ENCODE data around the gene AHSG.

The AHSG gene

GRCh38 chr3:186617036-186617946 is 4.4 kb downstream of the AHSG start:
- H3K27ac Mint-ChIP-seq: no peak overlapping the region
- intact Hi-C loops (cut with micrococcal nuclease): loop anchor here (10.0 kb wide), 1 partner anchor 548 kb away; no protein-coding TSS in a partner anchor
- peak overlapping the region; percentile 60 for H3K4me3 Mint-ChIP-seq

DNA sequence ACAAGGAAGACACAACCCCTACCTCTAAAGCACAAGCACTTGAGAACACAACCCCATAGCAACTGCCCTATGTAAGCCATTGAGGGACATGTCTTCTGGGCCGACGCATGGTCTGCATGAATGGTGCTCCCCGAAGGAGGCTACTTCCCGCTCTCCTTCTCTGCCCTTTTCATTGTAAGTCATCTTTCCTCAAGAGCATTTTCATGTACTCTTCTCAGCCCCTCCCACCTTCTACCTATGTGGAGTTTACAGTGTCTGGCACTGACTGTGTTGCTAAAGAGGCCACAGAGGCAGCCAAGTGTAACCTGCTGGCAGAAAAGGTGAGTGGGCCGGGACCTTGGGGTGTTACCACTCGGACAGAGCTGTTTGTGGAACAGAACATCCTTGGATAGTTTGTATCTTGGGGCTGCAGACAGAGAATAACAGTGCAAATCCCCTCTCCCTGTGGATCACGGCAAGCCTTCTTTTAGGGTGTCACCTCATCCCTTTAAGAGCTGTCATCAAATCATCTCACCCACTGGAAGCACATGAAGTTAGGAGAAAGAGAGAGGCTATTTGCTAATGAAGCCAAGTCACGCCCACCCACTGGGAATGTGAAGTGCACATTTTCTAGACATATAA is 5.6 kb downstream of the AHSG start:
- Mint-ChIP-seq H3K4me1 (ENCODE audit: low read depth) (peaks cover 14% of the 10 kb centered on the region), H3K27ac (no peak overlapping the region), H3K4me3 (no peak overlapping the region), H3K9me3 (no peaks in the 10 kb centered on the region), H3K27me3 (peaks cover 39% of the 10 kb centered on the region), H3K36me3 (ENCODE audit: low read depth) (no peaks in the 10 kb centered on the region)
- intact Hi-C loops (cut with micrococcal nuclease): loop anchor here (10.0 kb wide), 1 partner anchor 546 kb away; no protein-coding TSS in a partner anchor

More at GRCh38 chr3:186617036-186617946, 4.4 kb downstream of the AHSG start:
- Mint-ChIP-seq H3K36me3 (ENCODE audit: low read depth) (no peaks in the 10 kb centered on the region), H3K9me3 (no peaks in the 10 kb centered on the region), H3K4me1 (ENCODE audit: low read depth) (peaks cover 14% of the 10 kb centered on the region), H3K27me3 (peaks cover 46% of the 10 kb centered on the region)

DNA sequence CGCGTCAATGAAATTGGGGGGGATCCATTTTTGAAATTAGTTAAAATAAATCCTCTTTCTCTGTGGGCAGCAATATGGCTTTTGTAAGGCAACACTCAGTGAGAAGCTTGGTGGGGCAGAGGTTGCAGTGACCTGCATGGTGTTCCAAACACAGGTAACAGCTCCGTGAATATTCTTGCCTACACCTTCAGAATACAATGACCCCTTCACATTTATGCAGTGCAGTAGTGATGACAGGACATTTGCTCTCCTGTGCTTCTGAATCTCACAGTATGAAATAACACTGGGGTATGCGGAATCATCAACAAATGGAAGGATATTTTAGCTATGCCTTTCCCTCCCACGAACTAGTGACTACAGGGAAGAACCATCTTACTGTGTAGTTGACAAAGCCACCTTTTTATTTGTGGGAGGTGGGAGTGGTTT is 6.9 kb downstream of the AHSG start:
- Mint-ChIP-seq H3K27ac (no peak overlapping the region), H3K27me3 (peaks cover 30% of the 10 kb centered on the region), H3K9me3 (no peaks in the 10 kb centered on the region), H3K36me3 (ENCODE audit: low read depth) (no peaks in the 10 kb centered on the region), H3K4me3 (no peak overlapping the region), H3K4me1 (ENCODE audit: low read depth) (peaks cover 12% of the 10 kb centered on the region)
- intact Hi-C loops (cut with micrococcal nuclease): loop anchor here (10.0 kb wide), 1 partner anchor 545 kb away; no protein-coding TSS in a partner anchor

DNA sequence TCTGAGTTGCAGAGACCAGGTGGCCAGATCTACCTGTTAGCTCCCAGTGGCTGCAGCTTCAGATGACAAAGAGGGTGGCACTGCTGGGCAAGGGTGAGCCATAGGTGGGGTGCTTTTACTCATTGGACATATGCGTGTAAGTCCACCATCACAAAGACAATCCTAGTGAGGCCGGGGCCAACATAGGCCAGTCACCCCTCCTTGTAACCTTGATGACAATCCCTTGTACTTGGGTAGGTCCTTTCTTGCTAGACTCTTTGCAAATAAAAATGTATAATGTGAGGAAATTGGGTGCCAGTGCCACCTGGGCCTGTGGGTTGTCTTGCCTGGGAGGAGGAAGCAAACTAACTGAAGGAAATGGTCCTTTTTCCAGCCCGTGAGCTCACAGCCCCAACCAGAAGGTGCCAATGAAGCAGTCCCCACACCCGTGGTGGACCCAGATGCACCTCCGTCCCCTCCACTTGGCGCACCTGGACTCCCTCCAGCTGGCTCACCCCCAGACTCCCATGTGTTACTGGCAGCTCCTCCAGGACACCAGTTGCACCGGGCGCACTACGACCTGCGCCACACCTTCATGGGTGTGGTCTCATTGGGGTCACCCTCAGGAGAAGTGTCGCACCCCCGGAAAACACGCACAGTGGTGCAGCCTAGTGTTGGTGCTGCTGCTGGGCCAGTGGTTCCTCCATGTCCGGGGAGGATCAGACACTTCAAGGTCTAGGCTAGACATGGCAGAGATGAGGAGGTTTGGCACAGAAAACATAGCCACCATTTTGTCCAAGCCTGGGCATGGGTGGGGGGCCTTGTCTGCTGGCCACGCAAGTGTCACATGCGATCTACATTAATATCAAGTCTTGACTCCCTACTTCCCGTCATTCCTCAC is 7.6 kb downstream of the AHSG start:
- no peak overlapping the region for H3K4me3 Mint-ChIP-seq
- H3K9me3 Mint-ChIP-seq: no peaks in the 10 kb centered on the region
- H3K27ac Mint-ChIP-seq: no peak overlapping the region
- intact Hi-C loops (cut with micrococcal nuclease): no loop called here
- H3K36me3 Mint-ChIP-seq (ENCODE audit: low read depth): no peaks in the 10 kb centered on the region
- peaks cover 27% of the 10 kb centered on the region for H3K27me3 Mint-ChIP-seq
- peaks cover 8% of the 10 kb centered on the region for H3K4me1 Mint-ChIP-seq (ENCODE audit: low read depth)

GRCh38 chr3:186621894-186622650 is 9.2 kb downstream of the AHSG start:
- intact Hi-C loops (cut with micrococcal nuclease): no loop called here
- Mint-ChIP-seq H3K9me3 (no peaks in the 10 kb centered on the region), H3K36me3 (ENCODE audit: low read depth) (no peaks in the 10 kb centered on the region), H3K4me3 (no peak overlapping the region), H3K27ac (no peak overlapping the region), H3K4me1 (ENCODE audit: low read depth) (peaks cover 4% of the 10 kb centered on the region), H3K27me3 (peaks cover 22% of the 10 kb centered on the region)

DNA sequence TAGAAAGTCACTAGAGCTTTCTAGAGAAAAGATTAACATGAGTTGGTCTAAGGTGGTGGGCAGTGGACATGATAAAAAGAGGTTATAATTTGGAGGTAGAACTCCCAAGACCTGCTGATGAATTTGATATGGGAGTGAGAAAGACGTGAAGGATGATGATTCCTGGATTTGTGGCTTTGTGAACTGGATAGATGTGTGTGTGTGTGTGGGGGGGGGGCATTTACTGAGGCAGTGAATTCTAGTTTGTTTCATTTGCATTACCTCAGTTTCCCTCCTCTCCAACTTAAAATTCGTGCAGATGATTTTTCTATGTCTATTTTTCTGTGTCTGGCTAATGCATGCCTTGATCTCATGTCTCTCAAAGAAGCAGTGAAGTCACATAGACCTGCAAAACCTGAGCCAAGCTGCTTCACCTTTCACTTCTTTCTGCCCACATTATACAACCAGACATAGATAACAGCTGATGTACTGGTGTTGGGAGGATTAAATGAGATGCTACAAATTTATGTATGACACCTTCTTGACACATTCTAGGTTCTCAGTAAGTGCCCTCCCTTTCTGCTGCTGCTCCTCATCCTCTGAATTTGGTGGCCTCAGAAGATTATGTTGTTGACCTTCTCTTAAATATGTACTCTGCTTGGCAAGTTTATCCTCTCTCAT is 9.9 kb downstream of the AHSG start:
- no peaks in the 10 kb centered on the region for H3K36me3 Mint-ChIP-seq (ENCODE audit: low read depth)
- intact Hi-C loops (cut with micrococcal nuclease): no loop called here
- no peaks in the 10 kb centered on the region for H3K9me3 Mint-ChIP-seq
- H3K4me1 Mint-ChIP-seq (ENCODE audit: low read depth): no peaks in the 10 kb centered on the region
- peaks cover 15% of the 10 kb centered on the region for H3K27me3 Mint-ChIP-seq
- H3K4me3 Mint-ChIP-seq: no peak overlapping the region
- H3K27ac Mint-ChIP-seq: no peak overlapping the region

GRCh38 chr3:186624598-186624997 is 11.7 kb downstream of the AHSG start:
- Mint-ChIP-seq H3K4me1 (ENCODE audit: low read depth) (no peaks in the 10 kb centered on the region), H3K4me3 (no peak overlapping the region), H3K9me3 (no peaks in the 10 kb centered on the region), H3K27me3 (peaks cover 9% of the 10 kb centered on the region), H3K27ac (no peak overlapping the region), H3K36me3 (ENCODE audit: low read depth) (no peaks in the 10 kb centered on the region)
- intact Hi-C loops (cut with micrococcal nuclease): no loop called here

DNA sequence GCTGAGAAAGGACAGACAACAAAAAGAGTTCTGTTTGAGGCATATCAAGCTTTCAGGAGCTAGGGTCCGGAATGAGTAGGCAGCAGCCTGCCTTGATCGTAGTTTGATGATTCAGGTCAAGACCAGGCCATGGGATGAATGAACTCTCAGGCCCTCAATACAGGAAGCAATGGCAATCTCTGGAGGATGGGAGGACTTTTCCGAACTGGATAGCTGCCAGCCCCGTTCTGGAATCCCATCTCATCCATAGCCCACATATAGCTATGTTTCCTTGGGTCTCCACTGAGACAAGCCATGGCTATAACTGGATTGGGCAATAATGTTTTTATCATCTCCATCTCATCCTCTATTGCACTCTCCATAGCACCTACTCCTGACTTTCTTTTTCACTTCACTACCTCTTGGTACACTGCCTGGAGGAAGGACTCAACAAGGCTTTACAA is 12.8 kb downstream of the AHSG start:
- no peaks in the 10 kb centered on the region for H3K4me1 Mint-ChIP-seq (ENCODE audit: low read depth)
- no peaks in the 10 kb centered on the region for H3K36me3 Mint-ChIP-seq (ENCODE audit: low read depth)
- no peaks in the 10 kb centered on the region for H3K9me3 Mint-ChIP-seq
- intact Hi-C loops (cut with micrococcal nuclease): no loop called here
- no peak overlapping the region for H3K4me3 Mint-ChIP-seq
- no peak overlapping the region for H3K27ac Mint-ChIP-seq
- H3K27me3 Mint-ChIP-seq: peaks cover 10% of the 10 kb centered on the region

DNA sequence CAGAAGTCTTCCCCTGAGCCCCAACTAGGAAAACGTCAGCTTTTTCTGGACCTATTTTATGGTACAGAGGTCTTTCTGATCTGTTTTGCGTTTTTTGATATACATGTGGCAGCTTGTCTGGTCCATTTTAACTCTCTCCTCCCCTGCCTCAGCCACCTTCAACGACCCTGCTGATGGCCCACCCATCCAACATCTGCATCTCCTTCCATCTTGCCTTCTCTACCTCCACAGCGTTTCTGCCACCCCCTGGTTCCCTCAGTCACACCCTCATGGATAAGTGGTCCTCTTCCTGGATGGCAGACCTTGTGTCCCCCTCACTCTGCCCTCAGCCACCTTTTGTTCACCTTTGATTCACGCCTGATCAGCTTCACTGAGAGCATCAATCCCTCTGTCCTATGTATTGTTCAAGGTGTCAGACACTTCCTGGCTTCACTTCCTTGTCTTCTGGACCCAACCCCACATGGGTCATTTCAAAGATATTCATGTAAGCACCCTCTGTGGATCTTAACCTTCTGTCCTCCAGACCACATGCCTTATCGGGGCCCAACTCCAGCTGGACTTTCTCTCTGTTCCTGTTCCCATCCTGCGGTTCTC is 13.5 kb downstream of the AHSG start:
- intact Hi-C loops (cut with micrococcal nuclease): no loop called here
- Mint-ChIP-seq H3K4me1 (ENCODE audit: low read depth) (no peaks in the 10 kb centered on the region), H3K4me3 (no peak overlapping the region), H3K36me3 (ENCODE audit: low read depth) (no peaks in the 10 kb centered on the region), H3K27ac (no peak overlapping the region), H3K27me3 (peaks cover 10% of the 10 kb centered on the region), H3K9me3 (no peaks in the 10 kb centered on the region)

- Mint-ChIP-seq H3K9me3 (no peaks in the 10 kb centered on the region), H3K4me3 (no peak overlapping the region), H3K36me3 (ENCODE audit: low read depth) (no peaks in the 10 kb centered on the region), H3K4me1 (ENCODE audit: low read depth) (no peaks in the 10 kb centered on the region), H3K27me3 (peaks cover 8% of the 10 kb centered on the region), H3K27ac (no peak overlapping the region)
- intact Hi-C loops (cut with micrococcal nuclease): no loop called here
These were observed 15.1 kb downstream of the AHSG start for GRCh38 chr3:186627852-186628414.

DNA sequence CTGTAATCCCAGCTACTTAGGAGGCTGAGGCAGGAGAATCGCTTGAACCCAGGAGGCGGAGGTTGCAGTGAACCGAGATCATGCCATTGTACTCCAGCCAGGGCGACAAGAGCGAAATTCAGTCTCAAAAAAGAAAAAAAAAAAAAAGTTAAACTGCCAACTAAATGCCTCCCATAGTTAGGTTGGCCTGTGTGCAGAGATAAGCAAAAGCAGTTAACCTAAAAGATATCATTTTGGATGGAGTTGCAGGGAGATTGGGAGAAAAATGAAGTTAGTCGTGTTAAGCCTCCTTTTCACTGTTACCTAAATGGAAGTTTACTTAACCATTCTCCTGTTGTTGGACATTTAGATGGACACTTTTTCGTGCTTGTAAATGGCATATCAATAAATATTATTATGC is 15.9 kb downstream of the AHSG start:
- intact Hi-C loops (cut with micrococcal nuclease): no loop called here
- Mint-ChIP-seq H3K4me1 (ENCODE audit: low read depth) (no peaks in the 10 kb centered on the region), H3K9me3 (no peaks in the 10 kb centered on the region), H3K36me3 (ENCODE audit: low read depth) (no peaks in the 10 kb centered on the region), H3K27ac (no peak overlapping the region), H3K27me3 (peaks cover 8% of the 10 kb centered on the region), H3K4me3 (no peak overlapping the region)

DNA sequence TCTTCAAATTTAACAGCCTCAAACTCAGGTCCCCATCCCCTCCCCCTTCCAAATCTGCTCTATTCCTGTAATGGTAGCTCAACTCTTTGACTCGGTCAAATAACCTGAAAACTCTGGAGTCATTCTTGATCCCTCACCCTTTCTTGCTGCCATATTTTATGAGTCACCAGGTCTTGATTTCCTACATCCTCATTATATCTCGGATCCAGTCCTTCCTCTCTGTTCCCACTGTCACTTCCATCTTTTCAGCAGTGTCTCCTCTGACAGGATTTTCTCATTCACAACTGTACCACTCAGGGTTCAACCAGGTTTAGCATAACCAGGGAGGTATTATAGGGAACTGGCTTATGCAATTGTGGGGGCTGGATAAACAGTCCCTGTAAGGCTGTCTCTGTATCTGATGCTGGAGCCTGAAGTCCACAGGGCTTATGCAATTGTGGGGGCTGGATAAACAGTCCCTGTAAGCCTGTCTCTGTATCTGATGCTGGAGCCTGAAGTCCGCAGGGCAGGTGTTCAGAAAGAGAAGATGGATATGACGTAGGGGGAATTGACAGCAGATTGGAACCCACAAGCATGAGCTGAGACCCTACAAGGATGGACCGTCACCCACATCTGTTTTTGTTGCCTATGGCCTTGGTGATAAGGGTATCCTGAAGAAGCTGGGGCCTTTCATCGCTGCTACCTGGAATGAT is 18.2 kb downstream of the AHSG start:
- no peaks in the 10 kb centered on the region for H3K9me3 Mint-ChIP-seq
- no peaks in the 10 kb centered on the region for H3K36me3 Mint-ChIP-seq (ENCODE audit: low read depth)
- intact Hi-C loops (cut with micrococcal nuclease): no loop called here
- H3K27me3 Mint-ChIP-seq: peaks cover 8% of the 10 kb centered on the region
- H3K4me1 Mint-ChIP-seq (ENCODE audit: low read depth): no peaks in the 10 kb centered on the region
- H3K4me3 Mint-ChIP-seq: no peak overlapping the region
- no peak overlapping the region for H3K27ac Mint-ChIP-seq
